DMS53 treated with DMSO at 0.1 percent for 48 hours (cell line): ENCODE measurements around the gene PLG.
"Not testable (repeated sequence)": the region's sequence is repeated elsewhere in the genome, so short reads cannot be mapped to it uniquely, and the experiment has no call there.

Experiments used
- DNase-seq: peaks from one replicate; lab custom pipeline; 2025; ENCODE audit not compliant: unreplicated experiment; lab: John Stamatoyannopoulos, UW

Gene PLG

GRCh38 chr6:160697826-160698225 is 4.2 kb upstream of the PLG start:
- no peak for DNase-seq

- DNase-seq = not testable (repeated sequence)
Observed at GRCh38 chr6:160704688-160705087, 2.6 kb downstream of the PLG start.

GRCh38 chr6:160708993-160709392 is 6.9 kb downstream of the PLG start:
- DNase-seq = not testable (repeated sequence)

- DNase-seq = no peak
Observed at GRCh38 chr6:160714731-160715316, 12.8 kb downstream of the PLG start.

- DNase-seq = no peak
Observed at GRCh38 chr6:160730911-160731310, 28.9 kb downstream of the PLG start.

GRCh38 chr6:160733050-160733646 is 31.1 kb downstream of the PLG start:
- peak; percentile 6 for DNase-seq

- no peak for DNase-seq
Observed at GRCh38 chr6:160734627-160735026, 32.6 kb downstream of the PLG start.

- no peak for DNase-seq
Observed at GRCh38 chr6:160735523-160735922, 33.5 kb downstream of the PLG start.

GRCh38 chr6:160737934-160738333 is 35.9 kb downstream of the PLG start:
- DNase-seq = no peak

- DNase-seq = no peak
Observed at GRCh38 chr6:160739955-160740354, 37.9 kb downstream of the PLG start.

- not testable (repeated sequence) for DNase-seq
Observed at GRCh38 chr6:160741012-160741411, 39.0 kb downstream of the PLG start.

- DNase-seq = no peak
Observed at GRCh38 chr6:160742090-160742489, 40.0 kb downstream of the PLG start.

GRCh38 chr6:160750276-160750689 is 48.2 kb downstream of the PLG start:
- DNase-seq = no peak

GRCh38 chr6:160753211-160753610 is 51.2 kb downstream of the PLG start:
- DNase-seq = not testable (repeated sequence)

GRCh38 chr6:160755165-160755564 is 53.1 kb downstream of the PLG start:
- no peak for DNase-seq

GRCh38 chr6:160756021-160756420 is 54.0 kb downstream of the PLG start:
- DNase-seq = no peak

- no peak for DNase-seq
Observed at GRCh38 chr6:160756871-160757270, 54.8 kb downstream of the PLG start.

GRCh38 chr6:160764847-160765246 is 62.8 kb downstream of the PLG start:
- DNase-seq = no peak

GRCh38 chr6:160765412-160765811 is 63.4 kb downstream of the PLG start:
- DNase-seq = no peak

GRCh38 chr6:160766657-160766988 is 64.6 kb downstream of the PLG start:
- no peak for DNase-seq

GRCh38 chr6:160766989-160767646 is 65.1 kb downstream of the PLG start:
- DNase-seq = peak; percentile 28

GRCh38 chr6:160767647-160768019 is 65.6 kb downstream of the PLG start:
- no peak for DNase-seq

- DNase-seq = no peak
Observed at GRCh38 chr6:160768101-160768500, 66.1 kb downstream of the PLG start.
